DND-41 (cell line): Measurements from ENCODE around the gene TGIF2.
"Not testable (repeated sequence)": the region's sequence is repeated elsewhere in the genome, so short reads cannot be mapped to it uniquely, and the experiment has no call there.

Experiments used
- ATAC-seq: fragments of 200-7000 bp; cut with Tn5 transposase; 3 replicates; pipeline ENCODE4 v1.9.1; 2021; ENCODE audit warnings: low read depth; ENCODE audit not compliant: insufficient read depth
- DNase-seq: peaks from one replicate; pipeline ENCODE4 v3.0.0-alpha.2; 2020
- H2AFZ ChIP-seq: 2 replicates; pipeline ENCODE4 v1.6.0; 2012; ENCODE audit warnings: low read depth, low read length
- H3K27ac ChIP-seq: 2 replicates; pipeline ENCODE4 v1.5.1; 2012; ENCODE audit warnings: low read length, inconsistent platforms
- H3K27me3 ChIP-seq: fragments of 200-600 bp; sonication (generic); 2 replicates; pipeline ENCODE4 v1.6.0; 2012; ENCODE audit warnings: low read length, mild to moderate bottlenecking, inconsistent platforms; ENCODE audit not compliant: insufficient read depth, poor library complexity
- H3K36me3 ChIP-seq: 2 replicates; pipeline ENCODE4 v1.5.1; 2012; ENCODE audit warnings: low read length, inconsistent platforms; ENCODE audit not compliant: insufficient read depth
- H3K4me1 ChIP-seq: 2 replicates; pipeline ENCODE4 v1.5.1; 2012; ENCODE audit warnings: mild to moderate bottlenecking, low read length; ENCODE audit not compliant: insufficient read depth
- H3K4me2 ChIP-seq: 2 replicates; pipeline ENCODE4 v1.6.0; 2012; ENCODE audit warnings: mild to moderate bottlenecking, moderate library complexity, low read length, inconsistent platforms; ENCODE audit not compliant: insufficient read depth
- H3K4me3 ChIP-seq, 2 experiments: fragments of 200-600 bp in 1 of 2; shearing (Covaris generic) in 1 of 2; 2 replicates each; pipeline ENCODE4 v1.5.1; 2012 to 2016; ENCODE audit warnings: inconsistent platforms in 2 of 2, low read length in 2 of 2, mild to moderate bottlenecking in 2 of 2, low read depth in 1 of 2, moderate library complexity in 1 of 2
- H3K79me2 ChIP-seq: 2 replicates; pipeline ENCODE4 v1.6.0; 2012; ENCODE audit warnings: low read length, inconsistent platforms; ENCODE audit not compliant: insufficient read depth
- H3K9ac ChIP-seq: 2 replicates; pipeline ENCODE4 v1.6.0; 2012; ENCODE audit warnings: low read depth, mild to moderate bottlenecking, inconsistent platforms, low read length, moderate library complexity
- H3K9me3 ChIP-seq: 2 replicates; pipeline ENCODE4 v1.5.1; 2012; ENCODE audit warnings: low read length, moderate library complexity, mild to moderate bottlenecking, inconsistent platforms; ENCODE audit not compliant: insufficient read depth, severe bottlenecking
- H4K20me1 ChIP-seq: 2 replicates; pipeline ENCODE4 v1.6.0; 2012; ENCODE audit warnings: low read length; ENCODE audit not compliant: insufficient read depth
- EZH2 ChIP-seq: IDR thresholded peaks from 3 replicates; pipeline ENCODE4 v1.6.1; 2012; ENCODE audit warnings: borderline replicate concordance, low read depth, mild to moderate bottlenecking, moderate library complexity, low read length, inconsistent platforms; ENCODE audit not compliant: severe bottlenecking
- TF ChIP-seq, protein P1 (sequence below): IDR thresholded peaks from 2 replicates; pipeline ENCODE4 v1.5.1; 2012; ENCODE audit warnings: borderline replicate concordance, low read length, moderate library complexity, mild to moderate bottlenecking; ENCODE audit not compliant: poor library complexity, severe bottlenecking; ENCODE audit errors: extremely low read depth

Gene TGIF2

DNA sequence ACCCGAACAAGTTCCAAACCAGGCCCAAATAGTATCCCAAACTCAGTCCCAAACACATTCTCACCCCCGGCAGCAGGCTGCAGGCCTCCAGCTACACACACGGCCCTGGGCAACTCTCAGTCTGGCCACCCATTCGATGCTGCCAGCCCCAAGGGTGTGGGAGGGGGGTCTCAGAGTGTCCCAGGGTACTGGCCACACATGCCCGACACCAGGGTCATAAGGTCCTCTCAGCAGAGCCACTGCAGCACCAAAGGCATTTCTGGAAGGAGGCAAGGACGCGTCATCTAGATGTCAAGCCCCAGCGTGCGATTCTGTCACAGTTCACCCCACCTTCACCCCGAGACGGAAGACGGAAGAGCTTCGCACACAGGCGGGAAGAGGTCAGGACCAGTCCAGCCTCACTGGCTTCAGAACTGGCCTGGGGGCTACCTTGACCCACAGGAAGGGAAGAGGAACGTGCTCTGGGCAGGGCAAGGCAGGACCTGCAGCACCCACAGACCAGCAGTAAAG is 22.6 kb upstream of the TGIF2 start:
- H3K4me3 ChIP-seq: no peak overlapping the region
- H3K27ac ChIP-seq: no peak overlapping the region
- no peaks in the 10 kb centered on the region for H3K9me3 ChIP-seq
- H4K20me1 ChIP-seq: no peaks in the 10 kb centered on the region
- H3K36me3 ChIP-seq: no peaks in the 10 kb centered on the region
- ATAC-seq (no peak), DNase-seq (no peak)
- H2AFZ ChIP-seq: no peak overlapping the region
- H3K4me1 ChIP-seq: no peaks in the 10 kb centered on the region
- no peak for TF ChIP-seq EZH2
- TF ChIP-seq, protein P1, sequence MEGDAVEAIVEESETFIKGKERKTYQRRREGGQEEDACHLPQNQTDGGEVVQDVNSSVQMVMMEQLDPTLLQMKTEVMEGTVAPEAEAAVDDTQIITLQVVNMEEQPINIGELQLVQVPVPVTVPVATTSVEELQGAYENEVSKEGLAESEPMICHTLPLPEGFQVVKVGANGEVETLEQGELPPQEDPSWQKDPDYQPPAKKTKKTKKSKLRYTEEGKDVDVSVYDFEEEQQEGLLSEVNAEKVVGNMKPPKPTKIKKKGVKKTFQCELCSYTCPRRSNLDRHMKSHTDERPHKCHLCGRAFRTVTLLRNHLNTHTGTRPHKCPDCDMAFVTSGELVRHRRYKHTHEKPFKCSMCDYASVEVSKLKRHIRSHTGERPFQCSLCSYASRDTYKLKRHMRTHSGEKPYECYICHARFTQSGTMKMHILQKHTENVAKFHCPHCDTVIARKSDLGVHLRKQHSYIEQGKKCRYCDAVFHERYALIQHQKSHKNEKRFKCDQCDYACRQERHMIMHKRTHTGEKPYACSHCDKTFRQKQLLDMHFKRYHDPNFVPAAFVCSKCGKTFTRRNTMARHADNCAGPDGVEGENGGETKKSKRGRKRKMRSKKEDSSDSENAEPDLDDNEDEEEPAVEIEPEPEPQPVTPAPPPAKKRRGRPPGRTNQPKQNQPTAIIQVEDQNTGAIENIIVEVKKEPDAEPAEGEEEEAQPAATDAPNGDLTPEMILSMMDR: no peak
- H3K79me2 ChIP-seq: no peaks in the 10 kb centered on the region
- H3K27me3 ChIP-seq: no peaks in the 10 kb centered on the region
- H3K4me2 ChIP-seq: no peak overlapping the region
- H3K9ac ChIP-seq: no peak overlapping the region; the same call in 1 of the 2 replicates

- Histone ChIP-seq H4K20me1 (no peaks in the 10 kb centered on the region), H3K9ac (no peak overlapping the region), H3K4me1 (0 out of 2 replicates have a peak, but pooled peaks cover 7% of the 10 kb centered on the region), H3K27ac (no peak overlapping the region), H3K4me2 (no peak overlapping the region), H3K27me3 (no peaks in the 10 kb centered on the region), H3K4me3 (no peak overlapping the region), H3K36me3 (no peaks in the 10 kb centered on the region), H3K9me3 (no peaks in the 10 kb centered on the region), H2AFZ (no peak overlapping the region), H3K79me2 (no peaks in the 10 kb centered on the region)
- TF ChIP-seq, protein P1: no peak
- TF ChIP-seq EZH2: no peak
- DNase-seq (no peak), ATAC-seq (no peak)
These were observed 18.1 kb upstream of the TGIF2 start for GRCh38 chr20:36555248-36555647.

GRCh38 chr20:36562724-36563123 is 10.7 kb upstream of the TGIF2 start:
- ATAC-seq (no peak), DNase-seq (no peak)
- Histone ChIP-seq H2AFZ (no peak overlapping the region), H3K9me3 (peaks cover 2% of the 10 kb centered on the region), H3K4me3 (no peak overlapping the region), H3K4me1 (no peaks in the 10 kb centered on the region), H4K20me1 (no peaks in the 10 kb centered on the region), H3K9ac (no peak overlapping the region), H3K36me3 (no peaks in the 10 kb centered on the region), H3K27me3 (no peaks in the 10 kb centered on the region), H3K4me2 (no peak overlapping the region), H3K27ac (no peak overlapping the region), H3K79me2 (no peaks in the 10 kb centered on the region)
- TF ChIP-seq, protein P1: no peak
- no peak for TF ChIP-seq EZH2

- Histone ChIP-seq H2AFZ (no peak overlapping the region), H3K9ac (no peak overlapping the region), H3K27ac (no peak overlapping the region), H3K36me3 (no peaks in the 10 kb centered on the region), H3K27me3 (no peaks in the 10 kb centered on the region), H3K9me3 (peaks cover 2% of the 10 kb centered on the region), H4K20me1 (no peaks in the 10 kb centered on the region), H3K79me2 (no peaks in the 10 kb centered on the region), H3K4me3 (no peak overlapping the region), H3K4me2 (no peak overlapping the region), H3K4me1 (no peaks in the 10 kb centered on the region)
- DNase-seq (no peak), ATAC-seq (no peak)
- TF ChIP-seq, protein P1: no peak
- TF ChIP-seq EZH2: no peak
These were observed 10.0 kb upstream of the TGIF2 start for GRCh38 chr20:36563374-36563773.

DNA sequence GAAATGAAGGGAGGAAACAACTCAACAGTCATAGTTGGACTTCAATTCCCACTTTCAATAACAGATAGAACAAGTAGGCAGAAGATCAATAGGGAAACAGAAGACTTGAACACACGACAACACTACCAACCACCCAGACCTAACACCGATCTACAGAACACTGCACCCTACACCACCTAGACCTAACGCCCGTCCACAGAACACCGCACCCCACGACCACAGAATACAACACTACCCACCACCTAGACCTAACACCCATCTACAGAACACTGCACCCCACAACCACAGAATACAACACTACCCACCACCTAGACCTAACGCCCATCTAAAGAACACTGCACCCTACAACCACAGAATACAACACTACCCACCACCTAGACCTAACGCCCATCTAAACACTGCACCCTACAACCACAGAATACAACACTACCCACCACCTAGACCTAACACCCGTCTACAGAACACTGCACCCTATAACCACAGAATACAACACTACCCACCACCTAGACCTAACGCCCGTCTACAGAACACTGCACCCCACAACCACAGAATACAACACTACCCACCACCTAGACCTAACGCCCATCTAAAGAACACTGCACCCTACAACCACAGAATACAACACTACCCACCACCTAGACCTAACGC is 9.2 kb upstream of the TGIF2 start:
- not testable (repeated sequence) for H3K79me2 ChIP-seq, ATAC-seq, H3K27me3 ChIP-seq, H3K36me3 ChIP-seq, H2AFZ ChIP-seq, H4K20me1 ChIP-seq, H3K4me3 ChIP-seq, H3K27ac ChIP-seq, H3K4me2 ChIP-seq, DNase-seq, H3K9ac ChIP-seq, H3K4me1 ChIP-seq, H3K9me3 ChIP-seq
